Lower leg skin (tissue), 3 donors: ENCODE results near the gene MITD1.

Experiments
- CTCF ChIP-seq, 3 donors: fragments of 450-650 bp; IDR thresholded peaks; one replicate each; pipeline ENCODE4 v1.5.1; 2016; ENCODE audit warnings: antibody characterized with exemption in 3 of 3, mild to moderate bottlenecking in 3 of 3, moderate library complexity in 2 of 3
- POLR2A ChIP-seq, 2 donors: fragments of 450-650 bp; IDR thresholded peaks; one replicate each; pipeline ENCODE4 v1.6.1; 2016 to 2017; ENCODE audit warnings: antibody characterized with exemption in 2 of 2, mild to moderate bottlenecking in 1 of 2, moderate library complexity in 1 of 2

DNA sequence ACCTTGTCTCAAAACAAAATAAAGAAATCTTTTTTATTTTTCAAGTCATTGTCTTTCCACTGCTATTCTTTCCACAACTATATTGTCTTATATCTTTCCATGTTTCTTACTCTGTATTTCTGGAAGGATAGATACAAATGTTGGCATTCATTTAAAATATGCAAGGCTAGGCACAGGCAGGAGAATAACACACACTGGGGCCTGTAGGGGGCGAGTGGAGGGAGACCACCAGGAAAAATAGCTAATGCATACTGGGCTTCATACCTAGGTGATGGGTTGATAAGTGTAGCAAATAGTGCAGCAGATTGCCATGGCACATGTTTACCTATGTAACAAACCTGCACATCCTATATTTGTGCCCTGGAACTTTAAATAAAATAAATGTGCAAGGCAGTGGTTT, 9.7 kb upstream of the MITD1 start:
- TF ChIP-seq POLR2A (IDR thresholded peaks at IDR 0.05): no peak
- no peak for TF ChIP-seq CTCF (IDR thresholded peaks at IDR 0.05)
